MG63 (cell line): ENCODE results near the gene TMEM114. TPM values are rescaled to one million over a fixed set of nuclear protein-coding genes. Genes with fewer than 3 reads are reported as not detected.
A peak's percentile ranks its signal among the peaks of the same experiment; 100 is the strongest.

Source experiments
- DNase-seq: peaks from one replicate; pipeline ENCODE4 v3.0.0-alpha.2; 2020
- H3K27me3 ChIP-seq: fragments of 250-450 bp; sonication (Bioruptor Pico); 2 replicates; pipeline ENCODE4 v1.5.1; 2020; ENCODE audit warnings: mild to moderate bottlenecking, moderate library complexity
- H3K36me3 ChIP-seq: fragments of 250-450 bp; sonication (Bioruptor Pico); 2 replicates; pipeline ENCODE4 v1.5.1; 2020; ENCODE audit warnings: mild to moderate bottlenecking, moderate library complexity
- H3K4me3 ChIP-seq: fragments of 250-450 bp; sonication (Bioruptor Pico); 2 replicates; pipeline ENCODE4 v1.5.1; 2020; ENCODE audit warnings: mild to moderate bottlenecking, moderate library complexity
- H3K9me3 ChIP-seq: fragments of 250-450 bp; sonication (Bioruptor Pico); 2 replicates; pipeline ENCODE4 v1.5.1; 2020; ENCODE audit warnings: mild to moderate bottlenecking, moderate library complexity
- total RNA-seq: library from RNA; depleted of rRNA; stranded (reverse); fragments of >200 nt; shearing (Covaris generic); gene quantifications from 2 replicates; pipeline ENCODE4 v1.2.3, GENCODE V29; 2014; ENCODE audit warnings: low replicate concordance; rRNA removed

Gene TMEM114
- total RNA-seq: not detected in 2 replicates

DNA sequence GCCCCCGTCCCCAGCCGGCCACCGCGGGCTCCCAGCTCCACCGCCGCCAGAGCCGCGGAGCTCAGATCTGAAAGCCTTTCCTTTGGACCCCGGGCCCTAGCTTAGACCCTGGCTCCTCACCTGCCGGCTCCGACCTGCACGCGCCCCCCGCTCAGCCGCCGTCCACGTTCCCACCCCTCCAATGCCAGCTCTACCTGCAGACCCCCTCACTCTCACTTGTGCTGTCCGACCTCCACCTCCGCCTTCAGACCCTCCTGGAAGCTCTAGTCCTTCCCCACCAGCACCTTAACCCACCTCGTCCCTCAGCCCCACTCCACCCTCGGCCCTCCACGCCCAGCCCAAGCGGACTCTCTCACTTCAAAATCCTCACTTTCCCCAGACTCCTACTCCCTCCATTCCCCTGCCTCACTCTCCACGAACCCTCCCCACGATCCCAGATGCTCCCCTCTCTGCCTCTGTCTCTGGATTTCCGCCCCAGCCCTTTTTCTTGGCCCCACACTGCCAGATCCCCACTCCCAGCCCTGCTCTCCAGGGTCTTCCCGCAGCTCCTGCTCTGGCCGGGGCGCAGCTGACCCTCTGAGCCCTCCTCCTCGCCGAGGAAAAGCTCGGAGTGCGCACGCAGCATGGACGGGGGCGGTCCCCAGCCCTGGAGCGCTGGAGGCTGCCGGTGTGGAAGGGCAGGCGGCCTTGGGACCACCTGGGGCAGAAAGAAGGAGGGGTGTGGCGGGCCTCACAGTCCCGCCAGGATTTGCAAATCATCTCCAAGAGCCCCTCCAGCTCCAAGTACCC is at the start of gene TMEM114:
TMEM114 (minus strand) TSS at position 612 of the 789 bp plus-strand sequence. CDS start 673 bp downstream, outside the sequence.
- no peaks in the 10 kb centered on the region for H3K9me3 ChIP-seq
- no peak within 1 kb of the TSS for H3K4me3 ChIP-seq
- no peak for DNase-seq
- H3K36me3 ChIP-seq: no peaks in the 10 kb centered on the region
- peaks cover 33% of the 10 kb centered on the region for H3K27me3 ChIP-seq

DNA sequence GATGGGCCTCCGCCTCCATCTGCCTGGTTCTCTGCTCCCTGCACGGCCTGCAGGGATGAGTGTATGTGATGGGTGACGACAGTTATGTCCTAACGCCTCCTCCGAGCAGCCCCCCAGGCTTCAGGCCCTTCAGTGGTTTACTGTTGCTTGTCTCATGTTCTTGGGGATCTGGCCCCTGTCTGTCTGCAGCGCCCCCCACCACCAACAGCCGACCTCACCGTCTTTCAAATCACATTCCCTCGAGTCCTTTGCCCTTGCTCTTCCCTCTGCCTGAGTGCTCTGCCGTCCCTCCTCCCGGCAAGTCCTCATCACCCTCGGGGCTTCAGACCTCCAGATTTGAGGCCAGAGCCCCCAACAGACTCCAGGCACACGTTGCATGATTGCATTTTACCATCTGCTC is 49.4 kb upstream of the TMEM114 start:
- DNase-seq: no peak
- peaks cover 70% of the 10 kb centered on the region for H3K36me3 ChIP-seq
- H3K4me3 ChIP-seq: no peak overlapping the region
- no peaks in the 10 kb centered on the region for H3K27me3 ChIP-seq
- no peaks in the 10 kb centered on the region for H3K9me3 ChIP-seq

DNA sequence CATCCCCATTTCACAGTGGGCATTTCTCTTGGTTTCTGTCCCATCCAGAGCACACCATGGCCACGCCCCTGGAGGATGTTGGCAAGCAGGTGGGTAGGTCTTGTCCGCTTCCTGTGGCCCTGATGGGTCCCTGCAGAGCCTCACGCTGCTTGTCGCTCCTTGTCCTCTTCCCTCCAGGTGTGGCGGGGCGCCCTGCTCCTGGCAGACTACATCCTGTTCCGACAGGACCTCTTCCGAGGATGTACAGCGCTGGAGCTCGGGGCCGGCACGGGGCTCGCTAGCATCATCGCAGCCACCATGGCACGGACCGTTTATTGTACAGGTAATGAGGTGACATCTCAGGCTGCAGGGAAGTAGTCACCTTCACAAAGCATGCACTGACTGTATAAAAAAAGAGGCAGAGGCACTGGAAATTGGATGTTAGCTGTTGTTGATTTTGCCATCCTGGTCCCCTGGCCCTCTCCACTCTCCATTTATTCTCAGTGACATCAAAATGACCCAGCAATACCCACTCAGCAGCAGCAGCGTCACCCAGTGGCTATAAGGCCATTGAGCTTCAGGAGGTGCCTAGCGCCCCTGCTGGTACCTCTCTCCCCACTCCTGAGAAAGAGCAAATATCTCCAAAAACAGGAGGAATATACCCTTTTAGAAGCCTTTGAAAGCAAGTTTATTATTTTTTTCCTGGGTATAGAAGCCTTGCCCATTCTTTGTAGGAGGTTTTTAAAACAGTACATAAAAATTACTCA is 44.9 kb upstream of the TMEM114 start:
- peaks cover 60% of the 10 kb centered on the region for H3K36me3 ChIP-seq

DNA sequence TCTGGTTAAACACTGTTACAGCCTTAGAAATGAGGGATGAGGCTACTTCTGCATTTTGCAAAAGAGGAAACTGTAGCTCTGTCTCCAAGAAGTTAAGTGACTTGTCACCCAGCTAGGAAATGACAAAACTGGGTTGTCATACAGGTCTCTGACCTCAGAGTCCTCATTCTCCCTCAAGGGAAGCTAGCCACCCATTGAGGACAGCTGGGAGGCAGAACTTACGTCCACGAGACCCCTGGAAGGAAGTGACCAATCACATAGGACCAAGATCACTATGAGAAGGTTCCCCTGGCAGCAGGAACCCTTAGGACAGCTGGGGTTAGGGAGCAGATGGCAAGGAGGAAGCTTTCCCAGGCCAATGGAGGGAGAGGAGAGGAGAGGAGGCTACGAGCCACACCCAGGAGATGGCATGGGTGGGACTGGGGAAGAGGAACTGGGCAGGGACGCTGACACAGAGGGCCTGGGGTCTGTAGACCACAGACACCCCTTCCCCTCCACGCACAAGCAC is 42.4 kb upstream of the TMEM114 start:
- no peak for DNase-seq
- H3K4me3 ChIP-seq: no peak overlapping the region
- no peaks in the 10 kb centered on the region for H3K9me3 ChIP-seq
- no peaks in the 10 kb centered on the region for H3K27me3 ChIP-seq
- H3K36me3 ChIP-seq: peaks cover 63% of the 10 kb centered on the region

More for the DNA sequence above, 44.9 kb upstream of the TMEM114 start:
- DNase-seq: no peak
- Histone ChIP-seq H3K4me3 (no peak overlapping the region), H3K27me3 (no peaks in the 10 kb centered on the region), H3K9me3 (no peaks in the 10 kb centered on the region)

DNA sequence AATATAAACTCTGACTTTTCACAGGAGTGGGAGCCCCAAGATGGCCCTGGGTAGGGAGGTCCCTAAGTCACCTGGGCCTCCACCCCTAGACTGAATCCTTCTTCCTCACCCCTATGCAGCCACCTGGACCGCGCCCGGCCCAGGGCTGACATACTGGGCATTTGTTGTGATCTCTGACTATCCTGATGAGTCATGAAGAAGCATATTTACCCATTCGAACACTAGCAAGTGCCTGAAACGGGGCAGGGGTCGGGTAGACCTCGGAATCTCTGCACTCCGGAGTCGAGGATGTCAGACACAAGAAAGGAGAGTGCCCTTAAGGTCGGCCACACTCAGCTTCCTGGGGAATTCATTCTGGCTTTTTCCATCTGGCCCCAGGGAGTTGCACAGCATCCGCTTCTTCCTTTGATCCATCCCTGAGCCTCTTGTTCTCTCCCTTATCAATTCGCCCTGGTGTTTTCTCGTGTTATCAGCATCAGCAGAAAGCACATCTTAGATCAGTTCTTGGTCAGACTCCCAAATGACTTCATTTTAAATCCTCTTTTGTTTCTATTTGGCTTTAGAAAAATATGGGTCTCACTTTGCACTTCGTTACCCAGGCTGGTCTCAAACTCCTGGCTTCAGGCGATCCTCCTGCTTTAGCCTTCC is 41.6 kb upstream of the TMEM114 start:
- Histone ChIP-seq H3K36me3 (peaks cover 65% of the 10 kb centered on the region), H3K4me3 (no peak overlapping the region), H3K27me3 (no peaks in the 10 kb centered on the region), H3K9me3 (no peaks in the 10 kb centered on the region)
- DNase-seq: no peak

DNA sequence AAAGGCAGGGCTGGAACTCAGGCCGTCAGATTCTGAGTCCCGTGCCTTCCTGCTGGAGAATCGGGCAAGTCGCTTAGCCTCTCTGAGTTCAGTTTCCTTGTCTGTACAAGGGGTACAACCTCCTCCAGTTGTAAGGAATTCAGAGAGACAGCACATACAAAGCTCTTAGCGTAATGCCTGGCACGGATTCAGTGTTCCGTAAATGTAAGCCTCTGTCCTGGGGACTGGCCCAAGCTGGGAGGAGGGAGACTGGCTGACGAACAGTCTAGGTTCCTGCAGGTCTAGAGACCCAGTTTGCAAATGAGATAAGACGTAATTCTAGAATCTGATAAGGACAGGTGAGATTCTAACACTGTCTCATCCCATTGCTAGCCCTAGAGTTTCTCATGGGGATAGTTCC is 41.1 kb upstream of the TMEM114 start:
- no peak for DNase-seq
- H3K9me3 ChIP-seq: no peaks in the 10 kb centered on the region
- no peaks in the 10 kb centered on the region for H3K27me3 ChIP-seq
- no peak overlapping the region for H3K4me3 ChIP-seq
- H3K36me3 ChIP-seq: peaks cover 68% of the 10 kb centered on the region

DNA sequence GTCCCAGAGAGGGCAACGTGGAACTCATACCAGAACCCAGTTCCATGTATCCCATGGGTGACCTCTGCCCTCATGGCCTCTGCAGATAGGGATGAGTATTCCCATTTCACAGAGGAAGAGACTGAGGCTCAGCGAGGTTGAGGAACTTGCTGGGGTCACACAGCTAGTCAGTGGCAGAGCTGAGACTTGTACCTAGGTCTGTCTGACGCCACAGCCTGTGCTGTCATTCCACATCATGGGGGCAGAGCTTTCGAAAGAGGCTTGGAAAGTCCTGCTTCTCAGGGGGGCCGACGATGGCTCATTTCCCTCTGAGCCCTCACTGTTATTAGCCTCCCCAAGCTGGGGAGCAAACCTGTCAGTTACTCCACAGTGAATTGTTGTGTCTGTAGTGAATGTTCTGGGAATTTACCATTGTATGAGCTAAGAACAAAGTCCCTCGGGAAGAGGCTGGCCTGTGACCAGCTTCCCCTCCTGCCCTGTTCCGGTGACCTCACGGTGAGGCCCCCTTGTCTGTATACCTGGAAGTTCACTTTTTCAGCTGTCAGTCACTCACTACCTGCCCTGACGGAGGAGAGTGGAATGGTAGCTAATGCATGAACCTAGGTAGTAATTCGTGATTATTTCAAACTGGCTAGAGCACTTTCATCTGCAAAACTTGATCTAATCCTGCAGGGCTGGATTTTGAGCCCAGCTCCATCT is 40.1 kb upstream of the TMEM114 start:
- Histone ChIP-seq H3K36me3 (peaks cover 73% of the 10 kb centered on the region), H3K27me3 (no peaks in the 10 kb centered on the region), H3K4me3 (no peak overlapping the region), H3K9me3 (no peaks in the 10 kb centered on the region)
- DNase-seq: no peak

DNA sequence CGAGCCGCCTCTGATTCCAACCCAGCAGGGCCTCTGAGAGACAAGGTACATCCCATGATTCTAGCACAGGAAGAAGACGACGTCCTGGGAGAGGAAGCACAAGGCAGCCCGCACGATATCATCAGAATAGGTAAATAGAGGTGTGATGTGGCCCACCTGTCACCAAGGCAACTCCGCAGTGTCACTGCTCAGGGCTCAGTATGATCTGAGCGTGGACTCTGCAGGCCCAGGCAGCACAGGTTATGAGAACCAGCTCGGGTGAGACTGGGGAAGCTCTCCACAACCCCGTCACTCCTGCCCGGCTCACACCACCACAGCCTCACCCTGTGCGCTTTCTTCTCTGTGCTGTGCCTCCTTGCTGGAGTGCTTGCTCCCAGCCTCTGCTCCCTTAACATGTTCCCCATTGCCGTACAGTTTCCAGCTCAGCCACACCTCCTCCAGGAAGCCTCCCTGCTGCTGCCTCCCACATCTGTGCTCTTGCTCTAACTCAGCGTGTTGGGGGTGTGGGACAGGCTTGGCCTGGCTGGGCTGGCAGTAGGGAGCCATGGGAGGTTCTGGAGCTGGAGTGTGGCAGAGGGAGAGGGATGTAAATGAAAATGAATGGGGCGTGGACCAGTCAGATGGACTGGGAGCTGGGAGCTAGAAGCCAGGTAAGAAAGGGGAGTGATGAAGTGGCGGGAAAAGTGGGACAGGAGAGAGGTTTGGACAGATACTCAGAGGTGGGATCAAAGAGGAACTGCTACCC is 38.8 kb upstream of the TMEM114 start:
- Histone ChIP-seq H3K27me3 (no peaks in the 10 kb centered on the region), H3K36me3 (peaks cover 77% of the 10 kb centered on the region)

DNA sequence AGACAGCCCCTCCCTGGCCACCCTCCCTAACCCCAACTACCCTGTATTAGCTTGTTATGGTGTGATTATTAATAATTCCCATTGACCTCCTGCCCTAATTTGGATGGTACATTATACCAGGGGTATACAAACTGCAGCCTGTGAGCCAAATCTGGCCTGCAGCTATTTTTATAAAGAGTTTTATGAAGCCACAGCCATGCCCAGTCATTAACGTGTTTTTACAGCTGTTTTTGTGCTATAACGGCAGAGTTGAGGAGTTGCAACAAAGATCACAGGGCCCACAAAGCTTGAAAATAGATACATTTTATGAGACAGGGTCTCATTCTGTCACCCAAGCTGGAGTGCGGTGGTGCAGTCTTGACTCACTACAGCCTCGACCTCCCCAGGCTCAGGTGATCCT is 37.1 kb upstream of the TMEM114 start:
- H3K36me3 ChIP-seq: peaks cover 80% of the 10 kb centered on the region
- DNase-seq: no peak
- no peaks in the 10 kb centered on the region for H3K9me3 ChIP-seq
- H3K4me3 ChIP-seq: no peak overlapping the region
- no peaks in the 10 kb centered on the region for H3K27me3 ChIP-seq

More for the DNA sequence above, 38.8 kb upstream of the TMEM114 start:
- Histone ChIP-seq H3K9me3 (no peaks in the 10 kb centered on the region), H3K4me3 (no peak overlapping the region)
- DNase-seq: no peak

DNA sequence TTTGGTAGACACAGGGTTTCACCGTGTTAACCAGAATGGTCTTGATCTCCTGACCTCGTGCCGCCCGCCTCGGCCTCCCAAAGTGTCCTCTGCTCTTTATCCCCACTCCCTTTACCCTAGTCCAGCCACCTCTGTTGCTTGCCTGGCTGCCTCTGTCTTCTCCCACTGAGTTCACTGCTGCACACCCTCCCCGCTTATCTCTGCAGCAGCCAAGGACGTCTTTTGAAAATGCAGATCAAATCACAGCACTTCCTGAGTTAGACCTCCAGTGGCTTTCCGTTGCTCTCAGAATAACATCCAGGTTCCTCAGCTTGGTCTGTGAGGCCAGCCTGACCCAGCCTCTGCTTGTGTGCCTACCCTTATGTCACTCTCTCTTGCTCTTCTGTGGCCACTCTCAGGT is 36.6 kb upstream of the TMEM114 start:
- no peak for DNase-seq
- H3K27me3 ChIP-seq: no peaks in the 10 kb centered on the region
- no peak overlapping the region for H3K4me3 ChIP-seq
- H3K36me3 ChIP-seq: peaks cover 81% of the 10 kb centered on the region
- no peaks in the 10 kb centered on the region for H3K9me3 ChIP-seq

DNA sequence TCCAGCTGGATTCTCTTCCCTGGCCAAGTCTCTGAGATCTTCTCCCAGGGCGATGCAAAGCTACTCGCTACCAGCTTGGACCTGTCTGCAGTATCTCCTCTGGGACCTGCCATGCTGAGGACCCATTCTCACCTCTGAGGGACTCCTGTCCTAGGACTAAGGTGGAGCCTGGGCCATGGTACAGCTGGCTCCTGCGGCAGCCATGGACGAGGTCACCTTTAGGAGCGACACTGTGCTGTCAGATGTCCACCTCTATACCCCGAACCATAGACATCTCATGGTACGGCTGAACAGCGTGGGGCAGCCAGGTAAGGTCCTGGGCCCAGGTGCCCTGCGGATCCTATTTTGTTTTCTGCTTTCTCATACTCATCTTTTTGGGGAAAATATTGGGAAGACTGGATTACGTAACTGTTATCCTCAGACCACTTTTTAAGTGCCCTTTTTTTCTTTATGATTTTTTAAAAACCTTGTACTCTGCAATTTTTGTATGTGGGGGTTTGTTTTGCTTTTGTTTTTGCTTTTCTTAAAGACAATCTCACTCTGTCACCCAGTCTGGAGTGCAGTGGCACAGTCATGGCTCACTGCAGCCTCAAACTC is 35.3 kb upstream of the TMEM114 start:
- peaks cover 72% of the 10 kb centered on the region for H3K36me3 ChIP-seq
- no peak for DNase-seq

DNA sequence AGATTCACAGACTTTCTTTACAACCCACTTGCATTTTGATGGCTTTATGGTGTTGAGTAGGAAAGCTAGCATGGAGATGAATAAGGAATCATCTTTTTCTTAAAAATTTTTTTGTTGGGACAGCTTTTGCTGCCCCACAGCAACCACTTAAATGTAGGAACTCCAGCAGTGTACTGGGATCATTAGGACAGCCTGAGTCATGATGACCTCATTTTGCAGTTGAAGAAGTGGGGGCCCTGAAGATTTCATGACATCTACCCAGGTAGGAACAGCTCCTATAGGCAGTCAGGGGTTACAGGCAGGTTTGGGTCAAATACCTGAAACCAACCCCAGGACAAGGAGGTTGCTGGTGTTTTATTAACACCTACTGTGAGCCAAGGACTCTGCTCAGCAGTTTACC is 33.3 kb upstream of the TMEM114 start:
- no peaks in the 10 kb centered on the region for H3K9me3 ChIP-seq
- peaks cover 9% of the 10 kb centered on the region for H3K27me3 ChIP-seq
- DNase-seq: no peak
- H3K4me3 ChIP-seq: no peak overlapping the region
- H3K36me3 ChIP-seq: peaks cover 53% of the 10 kb centered on the region

More for the DNA sequence above, 35.3 kb upstream of the TMEM114 start:
- Histone ChIP-seq H3K4me3 (no peak overlapping the region), H3K27me3 (no peaks in the 10 kb centered on the region), H3K9me3 (no peaks in the 10 kb centered on the region)

DNA sequence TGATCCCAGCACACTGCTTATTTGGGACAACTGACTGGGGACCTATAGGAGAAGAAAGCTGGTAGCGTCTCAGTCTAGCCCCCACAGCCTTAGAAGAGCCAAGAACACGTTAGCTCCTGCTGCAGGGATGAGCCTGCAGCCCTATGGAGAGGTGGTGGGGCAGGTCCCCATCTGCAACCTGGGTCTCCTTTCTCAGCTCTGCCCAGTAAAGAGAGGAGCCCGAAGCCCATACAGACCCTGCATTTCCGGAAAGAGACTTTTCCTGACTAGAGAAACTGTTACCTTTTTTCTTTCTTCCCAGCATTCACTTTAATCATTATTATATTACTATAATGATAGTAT is 32.0 kb upstream of the TMEM114 start:
- Histone ChIP-seq H3K36me3 (peaks cover 39% of the 10 kb centered on the region), H3K27me3 (peaks cover 15% of the 10 kb centered on the region), H3K9me3 (no peaks in the 10 kb centered on the region), H3K4me3 (peak overlapping the region; percentile 98)
- DNase-seq: no peak

DNA sequence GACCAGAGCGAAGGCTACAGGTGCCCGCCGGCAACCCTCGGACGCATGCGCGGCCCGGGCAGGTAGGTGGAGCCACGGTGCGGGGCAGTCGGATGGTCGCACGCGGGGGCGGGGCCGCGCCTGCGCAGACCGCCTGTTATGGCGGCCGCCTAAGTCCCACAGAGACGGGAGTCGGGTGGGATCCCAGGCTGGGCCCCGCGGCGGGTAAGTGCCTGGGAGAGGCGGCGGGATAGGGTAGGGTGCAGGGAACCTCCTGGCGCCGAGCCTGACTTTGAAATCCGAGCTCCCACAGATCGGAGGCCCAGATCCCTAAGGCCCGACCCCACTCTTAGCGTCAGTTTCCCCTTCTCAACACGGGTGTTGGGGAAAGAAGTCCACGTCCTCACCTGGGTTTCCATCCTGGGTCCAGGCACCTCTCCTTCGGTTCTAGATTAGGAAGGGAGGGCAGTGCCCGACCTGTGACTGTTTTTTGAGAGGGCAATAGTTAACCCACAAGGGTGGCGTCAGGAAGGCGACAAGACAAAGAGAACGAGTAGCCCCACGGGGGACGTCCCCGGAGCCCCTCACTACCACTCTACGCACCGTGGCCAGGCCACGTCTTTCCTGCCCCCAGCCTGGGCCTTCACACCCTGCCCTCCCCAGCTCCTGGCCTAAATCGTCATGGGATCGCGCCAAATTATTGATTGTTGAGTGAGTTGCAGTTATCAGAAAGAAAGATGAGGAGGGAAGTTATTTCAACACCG is 31.4 kb upstream of the TMEM114 start, which contains the start of gene METTL22:
METTL22 (plus strand) TSS at position 127 of the 743 bp plus-strand sequence. CDS start 3,968 bp downstream, outside the sequence.
- H3K27me3 ChIP-seq: peaks cover 15% of the 10 kb centered on the region
- peak within 1 kb of the TSS; percentile 98 for H3K4me3 ChIP-seq
- no peaks in the 10 kb centered on the region for H3K9me3 ChIP-seq
- DNase-seq: peak; percentile 90
- H3K36me3 ChIP-seq: peaks cover 34% of the 10 kb centered on the region

DNA sequence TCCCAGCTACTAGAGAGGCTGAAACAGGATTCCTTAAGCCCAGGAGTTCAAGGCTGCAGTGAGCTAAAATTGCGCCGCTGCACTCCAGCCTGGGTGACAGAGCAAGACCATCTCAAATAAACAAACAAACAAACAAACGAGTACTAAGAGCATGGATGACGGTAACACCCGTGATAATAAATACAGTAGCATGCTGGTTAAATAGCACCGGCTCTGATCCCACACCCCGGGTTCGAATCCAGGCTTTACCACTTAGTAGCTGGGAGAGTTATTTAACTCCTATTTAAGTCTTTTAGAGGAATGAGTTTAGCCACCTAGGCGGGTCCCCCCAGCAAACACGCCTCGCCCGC is 30.9 kb upstream of the TMEM114 start:
- Histone ChIP-seq H3K4me3 (peak overlapping the region; percentile 98), H3K27me3 (peaks cover 15% of the 10 kb centered on the region), H3K9me3 (no peaks in the 10 kb centered on the region), H3K36me3 (peaks cover 31% of the 10 kb centered on the region)
- DNase-seq: no peak
